Measurements from ENCODE around the gene MOB1B. TPM values are rescaled to one million over a fixed set of nuclear protein-coding genes. Genes with fewer than 3 reads are reported as not detected.
"Not testable (repeated sequence)": the region's sequence is repeated elsewhere in the genome, so short reads cannot be mapped to it uniquely, and the experiment has no call there.

MOB1B gene
- total RNA-seq, 2 donors from 2014 or later: 11.0 to 15.6 TPM

GRCh38 chr4:70885174-70885573, 17.0 kb upstream of the MOB1B start:
- Histone ChIP-seq H3K4me3 (no peak overlapping the region), H3K36me3 (no peaks in the 10 kb centered on the region), H3K9ac (ENCODE audit: low read depth in 2 of 2, low read length in 2 of 2) (no peak overlapping the region), H3K27ac (no peak overlapping the region), H3K9me3 (no peaks in the 10 kb centered on the region), H3K27me3 (no peaks in the 10 kb centered on the region), H3K4me1 (no peaks in the 10 kb centered on the region)
- intact Hi-C loops (cut with DNase I): no loop called here
- no peak for TF ChIP-seq CTCF (IDR thresholded peaks at IDR 0.05)
- DNase-seq: no peak

GRCh38 chr4:70892086-70892769, 9.9 kb upstream of the MOB1B start:
- no peaks in the 10 kb centered on the region for H3K27me3 ChIP-seq
- H3K9ac ChIP-seq (ENCODE audit: low read depth in 2 of 2, low read length in 2 of 2): no peak overlapping the region
- H3K36me3 ChIP-seq: no peaks in the 10 kb centered on the region
- peak; percentile 18 for DNase-seq
- no peak overlapping the region for H3K27ac ChIP-seq
- intact Hi-C loops (cut with DNase I): no loop called here
- no peaks in the 10 kb centered on the region for H3K9me3 ChIP-seq
- H3K4me1 ChIP-seq: no peaks in the 10 kb centered on the region
- H3K4me3 ChIP-seq: no peak overlapping the region
- TF ChIP-seq CTCF (IDR thresholded peaks at IDR 0.05): no peak

- no peak for TF ChIP-seq CTCF (IDR thresholded peaks at IDR 0.05)
- H3K36me3 ChIP-seq: no peaks in the 10 kb centered on the region
- intact Hi-C loops (cut with DNase I): no loop called here
- H3K4me3 ChIP-seq: no peak overlapping the region
- H3K9ac ChIP-seq (ENCODE audit: low read depth in 2 of 2, low read length in 2 of 2): no peak overlapping the region
- H3K4me1 ChIP-seq: no peaks in the 10 kb centered on the region
- no peak overlapping the region for H3K27ac ChIP-seq
- no peaks in the 10 kb centered on the region for H3K27me3 ChIP-seq
- no peak for DNase-seq
- H3K9me3 ChIP-seq: no peaks in the 10 kb centered on the region
These were observed 8.4 kb upstream of the MOB1B start for GRCh38 chr4:70893790-70894189.

GRCh38 chr4:70895405-70895804, 6.8 kb upstream of the MOB1B start:
- Histone ChIP-seq H3K27ac (no peak overlapping the region), H3K27me3 (no peaks in the 10 kb centered on the region), H3K9me3 (no peaks in the 10 kb centered on the region), H3K4me1 (no peaks in the 10 kb centered on the region), H3K4me3 (no peak overlapping the region), H3K36me3 (no peaks in the 10 kb centered on the region), H3K9ac (ENCODE audit: low read depth in 2 of 2, low read length in 2 of 2) (no peak overlapping the region)
- intact Hi-C loops (cut with DNase I): no loop called here
- DNase-seq: no peak
- no peak for TF ChIP-seq CTCF (IDR thresholded peaks at IDR 0.05)

- Histone ChIP-seq H3K9ac (ENCODE audit: low read depth in 2 of 2, low read length in 2 of 2) (peak overlapping the region in 1 of 2 donors; percentile 12), H3K27me3 (no peaks in the 10 kb centered on the region), H3K4me3 (no peak overlapping the region), H3K9me3 (no peaks in the 10 kb centered on the region), H3K4me1 (no peaks in the 10 kb centered on the region), H3K27ac (no peak overlapping the region), H3K36me3 (no peaks in the 10 kb centered on the region)
- DNase-seq: no peak
- intact Hi-C loops (cut with DNase I): no loop called here
- TF ChIP-seq CTCF (IDR thresholded peaks at IDR 0.05): no peak
These were observed 6.2 kb upstream of the MOB1B start for GRCh38 chr4:70895811-70896491.

- H3K36me3 ChIP-seq; H3K9me3 ChIP-seq; DNase-seq; H3K27me3 ChIP-seq; H3K4me3 ChIP-seq; H3K27ac ChIP-seq; H3K9ac ChIP-seq (ENCODE audit: low read depth in 2 of 2, low read length in 2 of 2); H3K4me1 ChIP-seq; intact Hi-C loops (cut with DNase I): not testable (repeated sequence)
These were observed 3.6 kb upstream of the MOB1B start for GRCh38 chr4:70898581-70898980.

All from colonic mucosa (tissue), 4 donors.